Measurements from ENCODE around the gene BOC. TPM values are rescaled to one million over a fixed set of nuclear protein-coding genes. Genes with fewer than 3 reads are reported as not detected.
A peak's percentile ranks its signal among the peaks of the same experiment; 100 is the strongest.

BOC gene
- total and polyA plus RNA-seq, 2 experiments from 2014 or later = 18.4 to 21.6 TPM

- H3K27me3 ChIP-seq (replicated peaks; ENCODE audit: insufficient read depth) = no peaks in the 10 kb centered on the region
- H3K9ac ChIP-seq = no peak overlapping the region; the same call in 1 of the 2 replicates
- H3K4me2 ChIP-seq (ENCODE audit: unreplicated experiment) = no peak overlapping the region
- WGBS, 2 experiments (ENCODE audit: low coverage in 1 of 2, low lambda C conversion rate in 2 of 2, missing lambda C conversion rate in 2 of 2) = 83 to 95% methylated on average over 1 of the region's 1 CpG
- H3K4me1 ChIP-seq (ENCODE audit: insufficient read depth) = peaks cover 19% of the 10 kb centered on the region
- no peaks in the 10 kb centered on the region for H4K20me1 ChIP-seq (ENCODE audit: insufficient read depth)
- peak overlapping the region; percentile 50 for H3K27ac ChIP-seq
- no peak overlapping the region for H2AFZ ChIP-seq
- H3K9me2 ChIP-seq (ENCODE audit: insufficient read depth) = no peaks in the 10 kb centered on the region
- in situ Hi-C loops (cut with MboI) = no loop called here
- DNase-seq = peak; percentile 44
- no peaks in the 10 kb centered on the region for H3K79me2 ChIP-seq (ENCODE audit: insufficient read depth)
- H3K36me3 ChIP-seq (ENCODE audit: low read depth) = 0 out of 2 replicates have a peak, but pooled peaks cover 5% of the 10 kb centered on the region
- peaks cover 9% of the 10 kb centered on the region for H3F3A ChIP-seq (ENCODE audit: insufficient read depth)
- no peak for TF ChIP-seq EZH2 (IDR thresholded peaks at IDR 0.05; ENCODE audit: insufficient read depth, poor library complexity, severe bottlenecking)
- TF ChIP-seq EZH2phosphoT487 (IDR thresholded peaks at IDR 0.05; ENCODE audit: insufficient read depth, low read depth) = no peak
- H3K9me3 ChIP-seq (ENCODE audit: low read depth) = no peaks in the 10 kb centered on the region
- no peak overlapping the region for H3K4me3 ChIP-seq
These were observed 50.4 kb downstream of the BOC start for GRCh38 chr3:113261626-113262303.

- H3K4me2 ChIP-seq (ENCODE audit: unreplicated experiment) = no peak overlapping the region
- H3K27ac ChIP-seq = no peak overlapping the region
- H3F3A ChIP-seq (ENCODE audit: insufficient read depth) = peaks cover 9% of the 10 kb centered on the region
- no peaks in the 10 kb centered on the region for H3K9me2 ChIP-seq (ENCODE audit: insufficient read depth)
- TF ChIP-seq EZH2phosphoT487 (IDR thresholded peaks at IDR 0.05; ENCODE audit: insufficient read depth, low read depth) (no peak), EZH2 (IDR thresholded peaks at IDR 0.05; ENCODE audit: insufficient read depth, poor library complexity, severe bottlenecking) (no peak)
- no peaks in the 10 kb centered on the region for H3K9me3 ChIP-seq (ENCODE audit: low read depth)
- H3K79me2 ChIP-seq (ENCODE audit: insufficient read depth) = no peaks in the 10 kb centered on the region
- no peak overlapping the region for H3K4me3 ChIP-seq
- H3K27me3 ChIP-seq (replicated peaks; ENCODE audit: insufficient read depth) = no peaks in the 10 kb centered on the region
- H3K4me1 ChIP-seq (ENCODE audit: insufficient read depth) = peaks cover 19% of the 10 kb centered on the region
- WGBS, 2 experiments (ENCODE audit: low coverage in 1 of 2, low lambda C conversion rate in 2 of 2, missing lambda C conversion rate in 2 of 2) = 50 to 52% methylated on average over 2 of the region's 2 CpGs
- H3K36me3 ChIP-seq (ENCODE audit: low read depth) = 0 out of 2 replicates have a peak, but pooled peaks cover 5% of the 10 kb centered on the region
- H3K9ac ChIP-seq = no peak overlapping the region; the same call in 1 of the 2 replicates
- no peak for DNase-seq
- in situ Hi-C loops (cut with MboI) = no loop called here
- no peak overlapping the region for H2AFZ ChIP-seq
- H4K20me1 ChIP-seq (ENCODE audit: insufficient read depth) = no peaks in the 10 kb centered on the region
These were observed 50.9 kb downstream of the BOC start for GRCh38 chr3:113262304-113262665.

GRCh38 chr3:113263020-113263419 is 51.7 kb downstream of the BOC start:
- TF ChIP-seq EZH2 (IDR thresholded peaks at IDR 0.05; ENCODE audit: insufficient read depth, poor library complexity, severe bottlenecking) = no peak
- TF ChIP-seq EZH2phosphoT487 (IDR thresholded peaks at IDR 0.05; ENCODE audit: insufficient read depth, low read depth) = no peak
- H3K9me2 ChIP-seq (ENCODE audit: insufficient read depth) = no peaks in the 10 kb centered on the region
- no peak overlapping the region for H3K4me2 ChIP-seq (ENCODE audit: unreplicated experiment)
- H3K9ac ChIP-seq = no peak overlapping the region
- peaks cover 3% of the 10 kb centered on the region for H3F3A ChIP-seq (ENCODE audit: insufficient read depth)
- in situ Hi-C loops (cut with MboI) = no loop called here
- no peak for DNase-seq
- peaks cover 13% of the 10 kb centered on the region for H3K4me1 ChIP-seq (ENCODE audit: insufficient read depth)
- H2AFZ ChIP-seq = no peak overlapping the region
- no peaks in the 10 kb centered on the region for H3K9me3 ChIP-seq (ENCODE audit: low read depth)
- no peaks in the 10 kb centered on the region for H3K79me2 ChIP-seq (ENCODE audit: insufficient read depth)
- H3K27ac ChIP-seq = no peak overlapping the region
- H3K4me3 ChIP-seq = no peak overlapping the region
- WGBS, 2 experiments (ENCODE audit: low coverage in 1 of 2, low lambda C conversion rate in 2 of 2, missing lambda C conversion rate in 2 of 2) = 87 to 91% methylated on average over 2 of the region's 2 CpGs
- no peaks in the 10 kb centered on the region for H3K27me3 ChIP-seq (replicated peaks; ENCODE audit: insufficient read depth)
- H3K36me3 ChIP-seq (ENCODE audit: low read depth) = 0 out of 2 replicates have a peak, but pooled peaks cover 5% of the 10 kb centered on the region
- no peaks in the 10 kb centered on the region for H4K20me1 ChIP-seq (ENCODE audit: insufficient read depth)

- WGBS, 2 experiments (ENCODE audit: low coverage in 1 of 2, low lambda C conversion rate in 2 of 2, missing lambda C conversion rate in 2 of 2) = 67 to 73% methylated on average over 3 of the region's 3 CpGs
- 0 out of 2 replicates have a peak, but pooled peaks cover 5% of the 10 kb centered on the region for H3K36me3 ChIP-seq (ENCODE audit: low read depth)
- no peak overlapping the region for H3K27ac ChIP-seq
- 0 out of 2 replicates have a peak, but pooled peaks cover 5% of the 10 kb centered on the region for H3K4me1 ChIP-seq (ENCODE audit: insufficient read depth)
- H2AFZ ChIP-seq = no peak overlapping the region
- H3K4me3 ChIP-seq = no peak overlapping the region
- no peaks in the 10 kb centered on the region for H3K27me3 ChIP-seq (replicated peaks; ENCODE audit: insufficient read depth)
- no peaks in the 10 kb centered on the region; the same call in 1 of the 2 replicates for H3F3A ChIP-seq (ENCODE audit: insufficient read depth)
- H3K79me2 ChIP-seq (ENCODE audit: insufficient read depth) = no peaks in the 10 kb centered on the region
- no peak overlapping the region for H3K4me2 ChIP-seq (ENCODE audit: unreplicated experiment)
- no peak overlapping the region for H3K9ac ChIP-seq
- no peak for TF ChIP-seq EZH2phosphoT487 (IDR thresholded peaks at IDR 0.05; ENCODE audit: insufficient read depth, low read depth)
- no peak for TF ChIP-seq EZH2 (IDR thresholded peaks at IDR 0.05; ENCODE audit: insufficient read depth, poor library complexity, severe bottlenecking)
- DNase-seq = no peak
- H3K9me2 ChIP-seq (ENCODE audit: insufficient read depth) = no peaks in the 10 kb centered on the region
- no peaks in the 10 kb centered on the region for H3K9me3 ChIP-seq (ENCODE audit: low read depth)
- H4K20me1 ChIP-seq (ENCODE audit: insufficient read depth) = no peaks in the 10 kb centered on the region
- in situ Hi-C loops (cut with MboI) = no loop called here
These were observed 52.4 kb downstream of the BOC start for GRCh38 chr3:113263778-113264177.
